Measurements from ENCODE around the gene CPLX4.

Gene CPLX4

GRCh38 chr18:59318460-59319050, at the start of gene CPLX4:
TSS of gene CPLX4 (minus strand) at chr18:59318649. CDS start at chr18:59318462, 187 bp downstream.
- Histone ChIP-seq H3K27me3 (ENCODE audit: control insufficient read depth in 5 of 5, insufficient read depth in 4 of 5, low read length in 5 of 5) (peaks cover 0 to 4% (median 0%) of the 10 kb centered on the region in 5 donors), H3K9ac (ENCODE audit: low read length in 5 of 5) (no peak within 1 kb of the TSS), H3K4me1 (ENCODE audit: control insufficient read depth in 5 of 5, insufficient read depth in 5 of 5, low read length in 5 of 5) (no peaks in the 10 kb centered on the region), H3K4me3 (ENCODE audit: low read depth in 1 of 5, low read length in 5 of 5) (no peak within 1 kb of the TSS), H3K27ac (ENCODE audit: low read depth, low read length) (no peak within 1 kb of the TSS), H3K9me3 (ENCODE audit: control insufficient read depth in 5 of 5, low read length in 5 of 5) (no peaks in the 10 kb centered on the region), H3K36me3 (ENCODE audit: control insufficient read depth in 5 of 5, insufficient read depth in 5 of 5, low read length in 5 of 5) (no peaks in the 10 kb centered on the region)

- Histone ChIP-seq H3K36me3 (ENCODE audit: control insufficient read depth in 5 of 5, insufficient read depth in 5 of 5, low read length in 5 of 5) (peaks cover under 1 to 5% (median under 1%) of the 10 kb centered on the region in 5 donors), H3K4me3 (ENCODE audit: low read depth in 1 of 5, low read length in 5 of 5) (peak overlapping the region in 2 of 5 donors; percentile 95 to 99), H3K9me3 (ENCODE audit: control insufficient read depth in 5 of 5, low read length in 5 of 5) (no peaks in the 10 kb centered on the region), H3K9ac (ENCODE audit: low read length in 5 of 5) (no peak overlapping the region), H3K27ac (ENCODE audit: low read depth, low read length) (no peak overlapping the region), H3K27me3 (ENCODE audit: control insufficient read depth in 5 of 5, insufficient read depth in 4 of 5, low read length in 5 of 5) (no peaks in the 10 kb centered on the region), H3K4me1 (ENCODE audit: control insufficient read depth in 5 of 5, insufficient read depth in 5 of 5, low read length in 5 of 5) (peaks cover 0 to 34% (median 26%) of the 10 kb centered on the region in 5 donors)
Observed at GRCh38 chr18:59360381-59360780, 41.9 kb upstream of the CPLX4 start.

GRCh38 chr18:59359576-59359952, 41.1 kb upstream of the CPLX4 start:
- Histone ChIP-seq H3K36me3 (ENCODE audit: control insufficient read depth in 5 of 5, insufficient read depth in 5 of 5, low read length in 5 of 5) (peaks cover 8 to 12% (median 8%) of the 10 kb centered on the region in 5 donors), H3K27ac (ENCODE audit: low read depth, low read length) (no peak overlapping the region), H3K9ac (ENCODE audit: low read length in 5 of 5) (peak overlapping the region in 4 of 5 donors; percentile 49 to 71 (median 59)), H3K4me1 (ENCODE audit: control insufficient read depth in 5 of 5, insufficient read depth in 5 of 5, low read length in 5 of 5) (peaks cover 0 to 34% (median 26%) of the 10 kb centered on the region in 5 donors), H3K4me3 (ENCODE audit: low read depth in 1 of 5, low read length in 5 of 5) (peak overlapping the region; percentile 73 to 99 (median 91)), H3K9me3 (ENCODE audit: control insufficient read depth in 5 of 5, low read length in 5 of 5) (no peaks in the 10 kb centered on the region), H3K27me3 (ENCODE audit: control insufficient read depth in 5 of 5, insufficient read depth in 4 of 5, low read length in 5 of 5) (no peaks in the 10 kb centered on the region)

- Histone ChIP-seq H3K27ac (ENCODE audit: low read depth, low read length) (peak within 1 kb of the TSS; percentile 82), H3K36me3 (ENCODE audit: control insufficient read depth in 5 of 5, insufficient read depth in 5 of 5, low read length in 5 of 5) (peaks cover 8 to 15% (median 11%) of the 10 kb centered on the region in 5 donors), H3K9me3 (ENCODE audit: control insufficient read depth in 5 of 5, low read length in 5 of 5) (no peaks in the 10 kb centered on the region), H3K9ac (ENCODE audit: low read length in 5 of 5) (peak within 1 kb of the TSS; percentile 76 to 95 (median 93)), H3K4me1 (ENCODE audit: control insufficient read depth in 5 of 5, insufficient read depth in 5 of 5, low read length in 5 of 5) (peaks cover 0 to 34% (median 26%) of the 10 kb centered on the region in 5 donors), H3K4me3 (ENCODE audit: low read depth in 1 of 5, low read length in 5 of 5) (peak within 1 kb of the TSS; percentile 89 to 99 (median 91)), H3K27me3 (ENCODE audit: control insufficient read depth in 5 of 5, insufficient read depth in 4 of 5, low read length in 5 of 5) (no peaks in the 10 kb centered on the region)
Observed at GRCh38 chr18:59358712-59359575, 40.5 kb upstream of the CPLX4 start, which contains the start of gene LMAN1. TSS of gene LMAN1 (minus strand) at chr18:59359265. CDS start at chr18:59359244, 21 bp downstream.

- Histone ChIP-seq H3K27me3 (ENCODE audit: control insufficient read depth in 5 of 5, insufficient read depth in 4 of 5, low read length in 5 of 5) (no peaks in the 10 kb centered on the region), H3K9ac (ENCODE audit: low read length in 5 of 5) (peak overlapping the region; percentile 76 to 95 (median 93)), H3K36me3 (ENCODE audit: control insufficient read depth in 5 of 5, insufficient read depth in 5 of 5, low read length in 5 of 5) (peaks cover 8 to 20% (median 15%) of the 10 kb centered on the region in 5 donors), H3K27ac (ENCODE audit: low read depth, low read length) (peak overlapping the region; percentile 82), H3K4me1 (ENCODE audit: control insufficient read depth in 5 of 5, insufficient read depth in 5 of 5, low read length in 5 of 5) (peaks cover 0 to 34% (median 26%) of the 10 kb centered on the region in 5 donors), H3K4me3 (ENCODE audit: low read depth in 1 of 5, low read length in 5 of 5) (peak overlapping the region; percentile 89 to 99 (median 91)), H3K9me3 (ENCODE audit: control insufficient read depth in 5 of 5, low read length in 5 of 5) (no peaks in the 10 kb centered on the region)
Observed at GRCh38 chr18:59358414-59358711, 39.9 kb upstream of the CPLX4 start.

- Histone ChIP-seq H3K9me3 (ENCODE audit: control insufficient read depth in 5 of 5, low read length in 5 of 5) (no peaks in the 10 kb centered on the region), H3K9ac (ENCODE audit: low read length in 5 of 5) (peak overlapping the region in 4 of 5 donors; percentile 90 to 95 (median 94)), H3K4me3 (ENCODE audit: low read depth in 1 of 5, low read length in 5 of 5) (peak overlapping the region; percentile 89 to 99 (median 91)), H3K27ac (ENCODE audit: low read depth, low read length) (peak overlapping the region; percentile 82), H3K27me3 (ENCODE audit: control insufficient read depth in 5 of 5, insufficient read depth in 4 of 5, low read length in 5 of 5) (no peaks in the 10 kb centered on the region), H3K36me3 (ENCODE audit: control insufficient read depth in 5 of 5, insufficient read depth in 5 of 5, low read length in 5 of 5) (peaks cover 11 to 25% (median 19%) of the 10 kb centered on the region in 5 donors), H3K4me1 (ENCODE audit: control insufficient read depth in 5 of 5, insufficient read depth in 5 of 5, low read length in 5 of 5) (peaks cover 0 to 34% (median 26%) of the 10 kb centered on the region in 5 donors)
Observed at GRCh38 chr18:59357928-59358327, 39.5 kb upstream of the CPLX4 start.

- Histone ChIP-seq H3K36me3 (ENCODE audit: control insufficient read depth in 5 of 5, insufficient read depth in 5 of 5, low read length in 5 of 5) (peaks cover 31 to 50% (median 40%) of the 10 kb centered on the region in 5 donors), H3K27ac (ENCODE audit: low read depth, low read length) (no peak overlapping the region), H3K9ac (ENCODE audit: low read length in 5 of 5) (no peak overlapping the region), H3K9me3 (ENCODE audit: control insufficient read depth in 5 of 5, low read length in 5 of 5) (no peaks in the 10 kb centered on the region), H3K4me1 (ENCODE audit: control insufficient read depth in 5 of 5, insufficient read depth in 5 of 5, low read length in 5 of 5) (peaks cover 0 to 29% (median 19%) of the 10 kb centered on the region in 5 donors), H3K27me3 (ENCODE audit: control insufficient read depth in 5 of 5, insufficient read depth in 4 of 5, low read length in 5 of 5) (no peaks in the 10 kb centered on the region), H3K4me3 (ENCODE audit: low read depth in 1 of 5, low read length in 5 of 5) (no peak overlapping the region)
Observed at GRCh38 chr18:59354731-59355130, 36.3 kb upstream of the CPLX4 start.

GRCh38 chr18:59353079-59353680, 34.7 kb upstream of the CPLX4 start:
- no peak overlapping the region for H3K4me3 ChIP-seq (ENCODE audit: low read depth in 1 of 5, low read length in 5 of 5)
- peaks cover 39 to 63% (median 54%) of the 10 kb centered on the region in 5 donors for H3K36me3 ChIP-seq (ENCODE audit: control insufficient read depth in 5 of 5, insufficient read depth in 5 of 5, low read length in 5 of 5)
- H3K4me1 ChIP-seq (ENCODE audit: control insufficient read depth in 5 of 5, insufficient read depth in 5 of 5, low read length in 5 of 5), result peaks cover 0 to 20% (median 10%) of the 10 kb centered on the region in 5 donors
- no peaks in the 10 kb centered on the region for H3K27me3 ChIP-seq (ENCODE audit: control insufficient read depth in 5 of 5, insufficient read depth in 4 of 5, low read length in 5 of 5)
- H3K9me3 ChIP-seq (ENCODE audit: control insufficient read depth in 5 of 5, low read length in 5 of 5), result no peaks in the 10 kb centered on the region
- H3K27ac ChIP-seq (ENCODE audit: low read depth, low read length), result no peak overlapping the region
- H3K9ac ChIP-seq (ENCODE audit: low read length in 5 of 5), result peak overlapping the region in 1 of 5 donors; percentile 30

- no peak overlapping the region for H3K4me3 ChIP-seq (ENCODE audit: low read depth in 1 of 5, low read length in 5 of 5)
- no peaks in the 10 kb centered on the region for H3K27me3 ChIP-seq (ENCODE audit: control insufficient read depth in 5 of 5, insufficient read depth in 4 of 5, low read length in 5 of 5)
- H3K9me3 ChIP-seq (ENCODE audit: control insufficient read depth in 5 of 5, low read length in 5 of 5), result no peaks in the 10 kb centered on the region
- no peak overlapping the region for H3K9ac ChIP-seq (ENCODE audit: low read length in 5 of 5)
- H3K4me1 ChIP-seq (ENCODE audit: control insufficient read depth in 5 of 5, insufficient read depth in 5 of 5, low read length in 5 of 5), result peaks cover 0 to 12% (median 4%) of the 10 kb centered on the region in 5 donors
- no peak overlapping the region for H3K27ac ChIP-seq (ENCODE audit: low read depth, low read length)
- peaks cover 42 to 71% (median 61%) of the 10 kb centered on the region in 5 donors for H3K36me3 ChIP-seq (ENCODE audit: control insufficient read depth in 5 of 5, insufficient read depth in 5 of 5, low read length in 5 of 5)
Observed at GRCh38 chr18:59352250-59352855, 33.9 kb upstream of the CPLX4 start.

All from subcutaneous abdominal adipose tissue (tissue), 5 donors.